Tibial nerve (tissue), 4 donors: ENCODE measurements around the gene FAM236B.
"Not testable (repeated sequence)": the region's sequence is repeated elsewhere in the genome, so short reads cannot be mapped to it uniquely, and the experiment has no call there.

ENCODE experiments used
- CTCF ChIP-seq, 5 experiments: fragments of 200-600 bp in 3 of 5; fragments of 450-650 bp in 2 of 5; sonication (generic) in 3 of 5; IDR thresholded peaks; one replicate each; pipeline ENCODE4 v1.5.1; 2016 to 2019; ENCODE audit warnings: antibody characterized with exemption in 5 of 5, mild to moderate bottlenecking in 3 of 5, moderate library complexity in 2 of 5
- EP300 ChIP-seq, 2 donors: sonication (generic); formaldehyde crosslinking; IDR thresholded peaks; one replicate each; pipeline ENCODE4 v1.6.1; 2017; ENCODE audit warnings: antibody characterized with exemption in 2 of 2, mild to moderate bottlenecking in 1 of 2
- POLR2A ChIP-seq, 2 donors: fragments of 450-650 bp; IDR thresholded peaks; one replicate each; pipeline ENCODE4 v1.6.1; 2017; ENCODE audit warnings: antibody characterized with exemption in 2 of 2, mild to moderate bottlenecking in 2 of 2, moderate library complexity in 2 of 2

- not testable (repeated sequence) for TF ChIP-seq CTCF, POLR2A, EP300 (IDR thresholded peaks at IDR 0.05)
Observed at GRCh38 chrX:72777467-72777790, 5.0 kb downstream of the FAM236B start.
